B cell (primary cell): ENCODE results near the gene BABAM2. TPM values are rescaled to one million over a fixed set of nuclear protein-coding genes. Genes with fewer than 3 reads are reported as not detected.

Experiments
- ATAC-seq: fragments of 200-7000 bp; cut with Tn5 transposase; one replicate; pipeline ENCODE4 v1.10.0; 2021; ENCODE audit warnings: low read depth, mild to moderate bottlenecking, moderate number of reproducible peaks, moderate library complexity
- CTCF ChIA-PET: fragments of 350-600 bp; sonication (Branson Sonifier 250); formaldehyde crosslinking; loops from one replicate; lab custom pipeline; 2021; ENCODE audit warnings: antibody characterized with exemption, inconsistent platforms; lab: Charles Lee
- POLR2A ChIA-PET: fragments of 350-600 bp; sonication (Branson Sonifier 250); formaldehyde crosslinking; loops from one replicate; lab custom pipeline; 2021; ENCODE audit warnings: antibody characterized with exemption; lab: Charles Lee
- DNase-seq: peaks from one replicate; pipeline ENCODE4 v3.0.0; 2013
- H2AFZ ChIP-seq: 2 replicates; pipeline ENCODE4 v1.6.1; 2012; ENCODE audit warnings: mild to moderate bottlenecking, low read depth, low read length; ENCODE audit not compliant: insufficient read depth, poor library complexity, severe bottlenecking
- H3K27ac ChIP-seq, 2 donors: 1 replicate in 1 of 2; 2 replicates in 1 of 2; pipeline ENCODE4 v1.5.1; 2012 to 2013; ENCODE audit warnings: low read length in 2 of 2, mild to moderate bottlenecking in 2 of 2, moderate library complexity in 1 of 2
- H3K27me3 ChIP-seq, 4 experiments: fragments of 200-600 bp in 1 of 4; sonication (generic) in 1 of 4; replicated peaks in 1 of 4; 1 replicate in 2 of 4; 2 replicates in 2 of 4; pipeline versions ENCODE4 v1.6.1 to v1.7.0; 2013 to 2016; ENCODE audit warnings: low read length in 3 of 4, mild to moderate bottlenecking in 2 of 4, mixed read lengths in 1 of 4, moderate library complexity in 1 of 4; ENCODE audit not compliant: insufficient read depth in 4 of 4, control insufficient read depth in 3 of 4; ENCODE audit errors: control extremely low read depth in 1 of 4
- H3K36me3 ChIP-seq, 2 experiments: replicated peaks in 1 of 2; 1 replicate in 1 of 2; 2 replicates in 1 of 2; pipeline versions ENCODE4 v1.6.1 to v1.7.1; 2013; ENCODE audit warnings: low read length in 1 of 2; ENCODE audit not compliant: insufficient read depth in 2 of 2, control insufficient read depth in 1 of 2; ENCODE audit errors: control extremely low read depth in 1 of 2, extremely low read depth in 1 of 2
- H3K4me1 ChIP-seq, 2 donors: fragments of 200-600 bp in 1 of 2; sonication (generic) in 1 of 2; 1 replicate in 1 of 2; 2 replicates in 1 of 2; pipeline versions ENCODE4 v1.5.1 to v1.6.1; 2013 to 2017; ENCODE audit warnings: low read length in 2 of 2; ENCODE audit not compliant: control insufficient read depth in 2 of 2, insufficient read depth in 2 of 2
- H3K4me2 ChIP-seq: replicated peaks from 2 replicates; pipeline ENCODE3; 2012; ENCODE audit warnings: mild to moderate bottlenecking, low read depth, low read length; ENCODE audit not compliant: poor library complexity, severe bottlenecking
- H3K4me3 ChIP-seq, 5 experiments: fragments of 200-600 bp in 1 of 5; sonication (generic) in 1 of 5; 1 replicate in 3 of 5; 2 replicates in 2 of 5; pipeline versions ENCODE4 v1.5.1 to v1.7.0; 2011 to 2016; ENCODE audit warnings: low read length in 4 of 5, mild to moderate bottlenecking in 4 of 5, low read depth in 2 of 5, control low read depth in 1 of 5, moderate library complexity in 1 of 5; ENCODE audit not compliant: insufficient read depth in 1 of 5; ENCODE audit errors: control extremely low read depth in 1 of 5, extremely low read depth in 1 of 5
- H3K79me2 ChIP-seq: fragments of 200-600 bp; sonication (generic); one replicate; pipeline ENCODE4 v1.6.0; 2016; ENCODE audit warnings: low read length; ENCODE audit not compliant: control insufficient read depth, insufficient read depth
- H3K9ac ChIP-seq: fragments of 200-600 bp; sonication (generic); 2 replicates; pipeline ENCODE4 v1.6.1; 2017; ENCODE audit warnings: mild to moderate bottlenecking, low read length, moderate library complexity
- H3K9me3 ChIP-seq, 3 donors: one replicate each; pipeline versions ENCODE4 v1.6.1 to v1.7.1; 2013; ENCODE audit warnings: low read length in 2 of 3; ENCODE audit not compliant: control insufficient read depth in 2 of 3, insufficient read depth in 1 of 3; ENCODE audit errors: control extremely low read depth in 1 of 3
- H4K20me1 ChIP-seq: 2 replicates; pipeline ENCODE4 v1.6.0; 2012; ENCODE audit warnings: mild to moderate bottlenecking, low read length; ENCODE audit not compliant: insufficient read depth, control insufficient read depth, poor library complexity, severe bottlenecking
- H3K27ac Mint-ChIP-seq: one replicate; pipeline ENCODE4 v1.8.0; 2021; ENCODE audit warnings: mixed read lengths
- H3K27me3 Mint-ChIP-seq: one replicate; pipeline ENCODE4 v1.8.0; 2021; ENCODE audit warnings: mixed read lengths
- H3K4me1 Mint-ChIP-seq: one replicate; pipeline ENCODE4 v1.8.0; 2021; ENCODE audit warnings: mixed read lengths
- H3K4me3 Mint-ChIP-seq: one replicate; pipeline ENCODE4 v1.8.0; 2021; ENCODE audit warnings: mixed read lengths
- H3K9me3 Mint-ChIP-seq: one replicate; pipeline ENCODE4 v1.8.0; 2022; ENCODE audit warnings: mixed read lengths; ENCODE audit not compliant: insufficient read depth
- CTCF ChIP-seq: fragments of 200-600 bp; IDR thresholded peaks from one replicate; pipeline ENCODE4 v1.8.0; 2022; ENCODE audit warnings: antibody characterized with exemption, mild to moderate bottlenecking
- EZH2 ChIP-seq: IDR thresholded peaks from 2 replicates; pipeline ENCODE4 v1.6.1; 2012; ENCODE audit warnings: borderline replicate concordance, low read depth, mild to moderate bottlenecking, moderate library complexity, low read length; ENCODE audit not compliant: insufficient read depth, poor library complexity, severe bottlenecking
- WGBS: methylation state at CpG from one replicate; pipeline ENCODE4 v1.1.5; 2013; ENCODE audit warnings: missing lambda C conversion rate; ENCODE audit not compliant: insufficient coverage; 5-methylcytosine and 5-hydroxymethylcytosine counted together
- intact Hi-C: fragments of 100-400 bp; cut with micrococcal nuclease; formaldehyde crosslinking; loops from one replicate; pipeline ENCODE4 v1.10.0; 2022
- polyA plus RNA-seq: library from polyadenylated mRNA; depleted of rRNA; stranded (reverse); fragments of >200 nt; gene quantifications from 2 replicates; pipeline ENCODE4 v1.2.3, GENCODE V29; 2012
- total RNA-seq, 2 donors: library from RNA; stranded (reverse); fragments of 120-200 nt in 1 of 2; gene quantifications; 1 replicate in 1 of 2; 2 replicates in 1 of 2; pipeline versions ENCODE4 v1.2.3 to v1.2.4, GENCODE V29; 2013 to 2022

The BABAM2 gene
- total and polyA plus RNA-seq, 2 donors (not counting 1 experiment from before 2014, with no cell fraction given): 22.3 to 69.6 TPM

- Histone ChIP-seq H3K4me3 (no peak overlapping the region), H3K36me3 (no peaks in the 10 kb centered on the region), H3K4me2 (no peak overlapping the region), H3K27me3 (no peaks in the 10 kb centered on the region), H2AFZ (no peak overlapping the region), H3K4me1 (no peaks in the 10 kb centered on the region), H3K79me2 (no peaks in the 10 kb centered on the region), H3K9ac (no peak overlapping the region), H3K27ac (no peak overlapping the region), H3K9me3 (no peaks in the 10 kb centered on the region), H4K20me1 (no peaks in the 10 kb centered on the region)
- no peak for ATAC-seq
- Mint-ChIP-seq H3K4me1 (no peaks in the 10 kb centered on the region), H3K4me3 (no peak overlapping the region), H3K27ac (no peak overlapping the region), H3K27me3 (no peaks in the 10 kb centered on the region), H3K9me3 (no peaks in the 10 kb centered on the region)
- TF ChIP-seq EZH2 (no peak), CTCF (no peak)
- ChIA-PET POLR2A (no interaction called here), CTCF (no interaction called here)
- WGBS: 97% methylated on average over 5 of the region's 6 CpGs
- intact Hi-C loops: no loop called here
- DNase-seq: no peak
Measured at GRCh38 chr2:28270456-28271152, 380.1 kb downstream of the BABAM2 start.

GRCh38 chr2:28271231-28271918 is 380.8 kb downstream of the BABAM2 start:
- WGBS: 0% methylated on average over 1 of the region's 3 CpGs
- H2AFZ ChIP-seq: no peak overlapping the region
- ChIA-PET POLR2A (no interaction called here), CTCF (no interaction called here)
- no peaks in the 10 kb centered on the region for H3K79me2 ChIP-seq
- H3K4me2 ChIP-seq: no peak overlapping the region
- Mint-ChIP-seq H3K27me3 (no peaks in the 10 kb centered on the region), H3K27ac (no peak overlapping the region), H3K9me3 (no peaks in the 10 kb centered on the region), H3K4me3 (no peak overlapping the region), H3K4me1 (peaks cover 4% of the 10 kb centered on the region)
- H3K36me3 ChIP-seq: no peaks in the 10 kb centered on the region
- no peaks in the 10 kb centered on the region for H3K9me3 ChIP-seq
- H3K9ac ChIP-seq: no peak overlapping the region
- ATAC-seq (no peak), DNase-seq (no peak)
- H4K20me1 ChIP-seq: no peaks in the 10 kb centered on the region
- intact Hi-C loops: no loop called here
- no peak overlapping the region for H3K27ac ChIP-seq
- TF ChIP-seq CTCF (no peak), EZH2 (no peak)
- H3K4me3 ChIP-seq: no peak overlapping the region
- H3K27me3 ChIP-seq: no peaks in the 10 kb centered on the region
- no peaks in the 10 kb centered on the region for H3K4me1 ChIP-seq
